OCI-LY7 (cell line): ENCODE data around the gene SLC26A8. TPM values are rescaled to one million over a fixed set of nuclear protein-coding genes. Genes with fewer than 3 reads are reported as not detected.
"Not testable (repeated sequence)": the region's sequence is repeated elsewhere in the genome, so short reads cannot be mapped to it uniquely, and the experiment has no call there.

Source experiments
- BruUV-seq: library from RNA; stranded (reverse); fragments of 400-500 nt; replicated peaks from 2 replicates; lab custom pipeline; 2021; lab: Mats Ljungman, UMichigan
- CTCF ChIA-PET: fragments of 300-600 bp; sonication (Branson Sonifier 250); formaldehyde crosslinking; loops from one replicate; lab custom pipeline; 2022; ENCODE audit warnings: antibody characterized with exemption; ENCODE audit not compliant: unreplicated experiment; lab: Charles Lee
- POLR2A ChIA-PET: fragments of 300-600 bp; sonication (Branson Sonifier 250); formaldehyde crosslinking; loops from one replicate; lab custom pipeline; 2022; ENCODE audit warnings: antibody characterized with exemption; lab: Charles Lee
- DNase-seq: peaks from one replicate; pipeline ENCODE4 v3.0.0-alpha.2; 2015; ENCODE audit warnings: low spot score
- H2AFZ ChIP-seq: fragments of 200-600 bp; sonication (generic), shearing (Covaris generic); 2 replicates; pipeline ENCODE4 v1.6.1; 2014; ENCODE audit warnings: mild to moderate bottlenecking, antibody characterized with exemption, low read length, moderate library complexity
- H3K27ac ChIP-seq: fragments of 200-600 bp; sonication (generic); 2 replicates; pipeline ENCODE4 v1.5.1; 2014; ENCODE audit warnings: mixed run types, low read depth, mild to moderate bottlenecking, moderate library complexity, low read length, inconsistent platforms; ENCODE audit not compliant: poor library complexity, severe bottlenecking
- H3K36me3 ChIP-seq: fragments of 200-600 bp; sonication (generic); 2 replicates; pipeline ENCODE4 v1.6.1; 2014; ENCODE audit warnings: mild to moderate bottlenecking, antibody characterized with exemption, low read length, moderate library complexity, mixed read lengths; ENCODE audit not compliant: insufficient read depth
- H3K4me1 ChIP-seq: fragments of 200-600 bp; sonication (generic); 2 replicates; pipeline ENCODE4 v1.5.1; 2014; ENCODE audit warnings: mild to moderate bottlenecking, low read length; ENCODE audit not compliant: insufficient read depth, poor library complexity, severe bottlenecking
- H3K4me2 ChIP-seq: fragments of 200-600 bp; sonication (generic); 2 replicates; pipeline ENCODE4 v1.6.1; 2014; ENCODE audit warnings: mild to moderate bottlenecking, low read length
- H3K4me3 ChIP-seq: fragments of 200-600 bp; sonication (generic); 2 replicates; pipeline ENCODE4 v1.5.1; 2014; ENCODE audit warnings: mild to moderate bottlenecking, low read depth, low read length; ENCODE audit not compliant: poor library complexity, severe bottlenecking
- H3K79me2 ChIP-seq: fragments of 200-600 bp; sonication (generic); 2 replicates; pipeline ENCODE4 v1.6.1; 2016; ENCODE audit warnings: low read depth, mild to moderate bottlenecking, low read length, moderate library complexity, mixed read lengths; ENCODE audit not compliant: insufficient read depth
- H3K9me2 ChIP-seq: fragments of 200-600 bp; sonication (generic); 2 replicates; pipeline ENCODE4 v1.6.1; 2016; ENCODE audit warnings: mild to moderate bottlenecking, low read length, mixed read lengths; ENCODE audit not compliant: insufficient read depth
- H3K9me3 ChIP-seq: fragments of 200-600 bp; sonication (generic); 2 replicates; pipeline ENCODE4 v1.6.1; 2014; ENCODE audit warnings: mild to moderate bottlenecking, mixed run types, low read length, mixed read lengths
- H4K20me1 ChIP-seq: fragments of 200-600 bp; sonication (generic); 2 replicates; pipeline ENCODE4 v1.6.1; 2014; ENCODE audit warnings: mild to moderate bottlenecking, antibody characterized with exemption, low read length, moderate library complexity, mixed read lengths; ENCODE audit not compliant: insufficient read depth
- EZH2phosphoT487 ChIP-seq: fragments of 200-600 bp; sonication (generic); IDR thresholded peaks from 2 replicates; pipeline ENCODE4 v1.6.1; 2018; ENCODE audit warnings: low read depth, borderline replicate concordance, mild to moderate bottlenecking, mixed run types, antibody characterized with exemption, low read length, moderate library complexity, mixed read lengths
- intact Hi-C: fragments of 100-400 bp; cut with micrococcal nuclease; formaldehyde crosslinking; loops from one replicate; pipeline ENCODE4 v1.10.0; 2022; ENCODE audit not compliant: unreplicated experiment
- total RNA-seq, 2 experiments: library from RNA; depleted of rRNA in 1 of 2; stranded (reverse); fragments of >200 nt in 1 of 2; shearing (Covaris generic) in 1 of 2; gene quantifications; 2 replicates each; pipeline ENCODE4 v1.2.3, GENCODE V29; 2014 to 2022
- TF ChIP-seq, protein P1 (sequence below): fragments of 200-600 bp; sonication (generic); conservative IDR thresholded peaks from 2 replicates; pipeline ENCODE4 v1.5.1; 2014; ENCODE audit warnings: mild to moderate bottlenecking, antibody characterized with exemption, low read length, moderate library complexity, mixed read lengths

The SLC26A8 gene
- total RNA-seq, 2 experiments from 2014 or later, result not detected

DNA sequence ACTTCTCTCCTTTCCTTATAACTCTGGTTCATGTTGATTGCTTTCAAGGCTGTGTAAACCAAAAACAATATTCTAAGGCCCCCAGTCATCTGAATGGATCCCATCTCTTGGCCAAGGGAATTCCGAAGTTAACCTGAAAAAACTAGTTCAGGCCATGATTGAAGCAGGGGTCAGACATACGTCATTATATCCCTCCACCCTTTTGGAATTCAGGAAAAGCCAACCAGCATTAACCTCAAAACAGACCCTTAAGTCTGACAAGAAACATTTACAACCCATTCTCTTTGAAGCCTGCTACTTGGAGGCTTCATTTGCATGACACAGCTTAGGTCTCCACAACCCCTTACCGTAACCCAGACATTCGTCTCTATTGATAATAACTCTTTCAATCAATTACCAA, 39.7 kb downstream of the SLC26A8 start:
- no peak overlapping the region for H3K27ac ChIP-seq
- POLR2A ChIA-PET, result no interaction called here
- H3K79me2 ChIP-seq, result no peaks in the 10 kb centered on the region
- no peaks in the 10 kb centered on the region for H3K9me2 ChIP-seq
- H3K36me3 ChIP-seq, result no peaks in the 10 kb centered on the region
- H4K20me1 ChIP-seq, result no peaks in the 10 kb centered on the region
- TF ChIP-seq EZH2phosphoT487, result no peak
- TF ChIP-seq, protein P1, sequence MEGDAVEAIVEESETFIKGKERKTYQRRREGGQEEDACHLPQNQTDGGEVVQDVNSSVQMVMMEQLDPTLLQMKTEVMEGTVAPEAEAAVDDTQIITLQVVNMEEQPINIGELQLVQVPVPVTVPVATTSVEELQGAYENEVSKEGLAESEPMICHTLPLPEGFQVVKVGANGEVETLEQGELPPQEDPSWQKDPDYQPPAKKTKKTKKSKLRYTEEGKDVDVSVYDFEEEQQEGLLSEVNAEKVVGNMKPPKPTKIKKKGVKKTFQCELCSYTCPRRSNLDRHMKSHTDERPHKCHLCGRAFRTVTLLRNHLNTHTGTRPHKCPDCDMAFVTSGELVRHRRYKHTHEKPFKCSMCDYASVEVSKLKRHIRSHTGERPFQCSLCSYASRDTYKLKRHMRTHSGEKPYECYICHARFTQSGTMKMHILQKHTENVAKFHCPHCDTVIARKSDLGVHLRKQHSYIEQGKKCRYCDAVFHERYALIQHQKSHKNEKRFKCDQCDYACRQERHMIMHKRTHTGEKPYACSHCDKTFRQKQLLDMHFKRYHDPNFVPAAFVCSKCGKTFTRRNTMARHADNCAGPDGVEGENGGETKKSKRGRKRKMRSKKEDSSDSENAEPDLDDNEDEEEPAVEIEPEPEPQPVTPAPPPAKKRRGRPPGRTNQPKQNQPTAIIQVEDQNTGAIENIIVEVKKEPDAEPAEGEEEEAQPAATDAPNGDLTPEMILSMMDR, result no peak
- no peaks in the 10 kb centered on the region for H3K9me3 ChIP-seq
- no peak overlapping the region for H2AFZ ChIP-seq
- H3K4me1 ChIP-seq, result no peaks in the 10 kb centered on the region
- no peak overlapping the region for H3K4me3 ChIP-seq
- intact Hi-C loops, result no loop called here
- CTCF ChIA-PET, result no interaction called here
- no TSS peak for BruUV-seq
- no peak overlapping the region for H3K4me2 ChIP-seq
- DNase-seq, result no peak

DNA sequence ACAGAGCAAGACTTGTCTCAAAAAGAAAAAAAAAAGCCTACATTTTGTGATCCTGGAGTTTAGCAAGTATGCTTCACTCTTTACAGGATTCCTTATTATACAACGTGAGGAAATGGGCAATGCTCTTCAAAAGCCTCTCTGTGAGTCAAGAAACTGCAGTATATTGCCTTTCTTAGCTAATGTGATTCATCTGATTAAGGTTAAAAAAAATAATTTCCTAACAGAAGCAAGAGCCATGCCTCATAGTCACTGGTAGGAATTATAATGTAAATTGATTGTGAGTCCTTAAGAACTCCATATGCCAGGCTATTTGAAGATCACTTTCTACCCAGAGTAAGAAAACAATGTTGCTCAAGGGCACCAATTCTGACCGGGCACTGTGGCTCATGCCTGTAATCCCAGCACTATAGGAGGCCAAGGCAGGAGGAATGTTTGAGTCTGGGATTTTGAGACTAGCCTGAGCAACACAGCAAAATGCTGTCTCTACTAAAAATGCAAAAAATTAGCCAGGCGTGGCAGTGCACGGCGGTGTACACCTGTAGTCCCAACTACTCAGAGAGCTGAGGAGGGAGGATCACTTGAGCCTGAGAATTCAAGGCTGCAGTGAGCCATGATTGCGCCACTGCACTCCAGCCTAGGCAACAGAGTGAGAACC, 43.3 kb downstream of the SLC26A8 start:
- no peak for DNase-seq
- H2AFZ ChIP-seq, result no peak overlapping the region
- H3K27ac ChIP-seq, result no peak overlapping the region
- no TSS peak for BruUV-seq
- ChIA-PET POLR2A (interaction anchor here (1.0 kb wide), 1 partner anchor 632 kb away, joined by 3 read pairs; no protein-coding TSS in a partner anchor), CTCF (no interaction called here)
- TF ChIP-seq, protein P1, result no peak
- no peak for TF ChIP-seq EZH2phosphoT487
- no peak overlapping the region for H3K4me2 ChIP-seq
- no peaks in the 10 kb centered on the region for H3K79me2 ChIP-seq
- H3K9me3 ChIP-seq, result no peaks in the 10 kb centered on the region
- no peak overlapping the region for H3K4me3 ChIP-seq
- H3K9me2 ChIP-seq, result no peaks in the 10 kb centered on the region
- intact Hi-C loops, result no loop called here
- no peaks in the 10 kb centered on the region for H3K36me3 ChIP-seq
- H3K4me1 ChIP-seq, result no peaks in the 10 kb centered on the region
- H4K20me1 ChIP-seq, result no peaks in the 10 kb centered on the region

DNA sequence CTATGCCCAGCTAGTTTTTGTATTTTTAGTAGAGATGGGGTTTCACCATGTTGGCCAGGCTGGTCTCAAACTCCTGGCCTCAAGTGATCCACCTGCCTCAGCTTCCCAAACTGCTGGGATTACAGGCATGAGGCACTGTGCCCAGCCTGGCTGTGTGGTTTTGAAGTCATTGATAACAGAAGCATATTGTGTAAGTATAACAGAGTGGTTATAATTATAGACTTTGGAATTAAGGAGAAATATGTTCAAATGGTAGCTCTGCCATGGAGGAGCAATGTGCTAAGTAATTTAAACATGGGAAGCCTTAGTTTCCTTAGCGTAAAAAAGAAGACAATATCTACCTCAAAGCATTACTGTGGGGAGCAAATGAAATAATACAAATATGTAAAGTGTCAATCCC, 44.3 kb downstream of the SLC26A8 start:
- H3K9me3 ChIP-seq, H3K27ac ChIP-seq, BruUV-seq, H3K4me2 ChIP-seq, H3K4me3 ChIP-seq, H3K9me2 ChIP-seq, intact Hi-C loops, H4K20me1 ChIP-seq, H3K4me1 ChIP-seq, DNase-seq, CTCF ChIA-PET, H2AFZ ChIP-seq, H3K36me3 ChIP-seq, H3K79me2 ChIP-seq: not testable (repeated sequence)
- POLR2A ChIA-PET, result interaction anchor here (0.5 to 1.7 kb wide), 4 partner anchors 11 to 631 kb away, joined by 3 to 7 read pairs (median 4); no protein-coding TSS in a partner anchor
